ENCODE results near the gene SERPIND1.

The SERPIND1 gene

DNA sequence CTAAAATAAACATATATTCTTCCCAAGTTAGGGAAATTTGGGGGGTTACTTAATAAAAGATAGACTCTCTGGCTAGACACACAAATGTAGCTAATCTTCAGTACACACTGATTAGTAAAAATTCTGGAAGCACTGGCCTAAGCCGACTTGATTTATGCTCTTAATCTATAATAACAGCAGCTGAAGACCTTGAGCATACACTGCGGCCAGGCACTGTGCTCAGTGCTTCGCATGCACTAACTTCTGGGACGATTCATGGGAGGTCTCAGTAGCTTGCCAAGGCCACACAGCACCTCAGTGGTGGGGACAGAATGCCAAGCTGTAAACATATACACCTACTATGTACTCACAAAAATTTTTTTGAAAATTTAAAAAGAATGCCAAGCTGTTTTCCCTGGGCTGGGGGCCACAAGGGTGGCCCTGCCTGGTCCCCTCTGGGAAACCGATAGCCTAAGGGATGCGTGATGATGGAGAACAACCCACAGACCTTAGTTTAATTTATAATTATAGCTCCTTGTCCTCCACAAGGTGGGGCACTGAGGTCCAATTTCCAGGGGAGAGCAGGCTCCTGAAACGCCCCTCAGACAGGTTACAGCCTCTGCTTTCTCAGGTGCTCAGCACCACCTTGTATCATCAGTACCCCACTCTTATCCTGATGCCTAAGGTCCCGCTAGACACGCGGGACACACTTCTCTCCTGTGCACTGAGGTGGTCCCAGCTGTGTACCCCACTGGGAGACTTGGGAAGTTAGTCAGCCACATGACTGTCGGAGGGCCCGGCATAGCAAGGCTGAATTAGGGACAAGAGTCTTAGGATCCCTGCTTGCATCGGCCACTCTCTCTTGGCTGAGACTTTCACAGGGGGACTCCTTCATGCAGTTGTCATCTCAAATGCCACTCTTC is 20.1 kb downstream of the SERPIND1 start:
- no peak for DNase-seq

DNA sequence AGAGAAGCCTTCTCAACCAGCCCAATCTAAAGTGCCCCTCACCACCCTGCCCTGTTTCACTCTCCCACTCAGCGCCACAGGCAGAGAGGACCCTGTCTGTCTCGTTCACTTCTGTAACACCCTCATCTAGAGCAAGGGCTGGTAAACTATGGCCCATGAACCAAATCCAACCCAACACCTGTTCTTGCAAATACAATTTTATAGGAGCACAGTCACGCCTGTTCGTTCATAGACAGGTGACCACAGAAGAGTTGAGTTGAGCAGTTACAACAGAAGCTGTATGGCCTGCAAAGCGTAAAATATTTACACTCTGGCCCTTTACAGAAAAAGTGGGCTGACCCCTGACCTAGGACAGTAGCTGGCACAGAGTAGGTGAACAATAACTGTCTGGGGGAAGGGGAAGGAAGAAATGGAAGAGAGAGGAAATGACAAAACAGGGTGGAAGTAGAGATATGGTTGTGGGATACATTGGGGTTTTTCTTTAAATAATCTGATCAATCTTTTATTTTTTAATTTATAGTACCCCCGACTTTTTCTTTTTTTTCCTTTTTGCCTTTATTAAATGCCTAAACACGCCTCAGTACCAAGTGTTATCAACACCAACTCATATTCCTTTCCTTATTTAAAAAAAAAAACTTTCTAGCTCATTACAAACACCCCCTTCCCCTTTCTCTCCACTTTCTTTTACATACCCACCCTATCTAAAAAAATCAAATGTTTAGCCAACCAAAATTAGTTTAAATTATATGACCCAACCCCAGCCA is 20.9 kb downstream of the SERPIND1 start:
- DNase-seq: no peak

DNA sequence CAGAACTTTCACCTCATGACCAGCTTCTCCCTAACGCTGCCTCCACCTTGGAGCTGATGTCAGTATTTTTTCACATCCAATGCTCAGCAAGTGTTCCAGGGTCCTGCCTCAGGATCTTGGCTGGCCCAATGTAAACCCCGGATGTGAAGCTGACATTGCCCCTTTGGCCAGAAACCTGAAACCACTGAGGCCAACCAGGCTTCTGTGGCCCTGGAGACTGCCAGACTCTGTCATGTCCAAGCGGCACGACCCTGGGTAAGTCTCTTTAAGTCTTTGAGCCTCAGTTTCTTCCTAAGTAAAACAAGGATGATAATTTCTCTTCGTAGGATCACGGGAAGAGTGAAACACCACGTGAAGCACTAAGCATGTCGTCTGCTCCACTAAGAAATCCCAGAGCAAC is 22.8 kb downstream of the SERPIND1 start:
- no peak for DNase-seq

DNA sequence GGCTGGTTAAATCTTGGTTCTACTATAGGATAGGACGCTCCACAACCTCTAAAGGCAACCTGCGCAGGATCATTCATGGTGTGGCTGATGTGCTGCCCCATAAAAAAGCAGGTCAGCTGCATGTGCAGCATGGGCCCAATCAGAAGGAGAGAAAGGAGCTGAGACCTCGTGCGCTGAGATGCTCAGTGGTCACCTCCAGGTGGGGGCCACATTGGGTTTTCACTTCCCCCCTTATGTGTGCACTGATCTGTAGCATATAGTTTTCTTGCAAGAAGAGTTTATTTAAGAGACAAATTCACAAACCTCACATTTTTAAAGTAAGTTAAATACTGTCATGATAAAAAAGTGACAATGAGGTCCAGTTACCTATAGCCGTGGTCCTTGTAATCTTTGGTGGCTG is 24.3 kb downstream of the SERPIND1 start:
- DNase-seq: no peak

DNA sequence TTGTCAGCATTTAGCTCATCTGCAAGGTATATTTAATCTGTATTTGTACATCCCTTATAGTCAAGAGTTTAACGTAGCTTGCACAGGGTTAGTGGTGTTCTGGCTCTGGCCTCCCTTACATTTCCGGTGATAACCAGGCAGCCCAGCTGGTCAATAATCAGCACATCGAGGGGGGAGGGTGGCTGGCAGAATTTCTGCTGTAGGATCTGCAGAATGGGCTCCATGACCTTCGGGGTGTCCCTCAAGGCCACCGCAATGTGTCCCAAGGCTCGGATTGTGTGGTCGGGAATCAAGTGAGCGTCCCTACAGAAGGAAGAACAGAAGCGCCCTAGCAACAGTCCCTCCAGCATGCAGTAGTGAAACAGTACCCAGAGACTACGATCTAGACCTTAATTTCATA is 25.1 kb downstream of the SERPIND1 start:
- DNase-seq: no peak

DNA sequence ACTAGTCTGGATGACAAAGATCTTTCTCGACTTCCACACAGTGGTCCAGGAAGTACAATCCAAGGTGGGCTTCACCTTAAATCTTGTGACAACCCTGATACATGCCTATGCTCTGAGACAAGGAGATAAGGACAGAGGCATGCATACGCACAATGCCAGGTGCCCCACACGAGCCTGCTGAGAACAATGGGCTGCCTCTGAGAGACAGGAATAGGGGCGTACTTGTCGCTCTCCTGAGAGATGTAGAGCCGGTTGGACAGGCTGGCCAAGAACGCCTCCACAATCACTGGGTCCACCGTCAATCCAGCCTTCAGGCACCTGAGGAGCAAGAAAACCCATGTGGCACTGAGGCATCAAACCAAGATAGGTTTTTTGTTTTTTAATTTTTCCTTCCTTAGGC is 25.5 kb downstream of the SERPIND1 start:
- DNase-seq: no peak

DNA sequence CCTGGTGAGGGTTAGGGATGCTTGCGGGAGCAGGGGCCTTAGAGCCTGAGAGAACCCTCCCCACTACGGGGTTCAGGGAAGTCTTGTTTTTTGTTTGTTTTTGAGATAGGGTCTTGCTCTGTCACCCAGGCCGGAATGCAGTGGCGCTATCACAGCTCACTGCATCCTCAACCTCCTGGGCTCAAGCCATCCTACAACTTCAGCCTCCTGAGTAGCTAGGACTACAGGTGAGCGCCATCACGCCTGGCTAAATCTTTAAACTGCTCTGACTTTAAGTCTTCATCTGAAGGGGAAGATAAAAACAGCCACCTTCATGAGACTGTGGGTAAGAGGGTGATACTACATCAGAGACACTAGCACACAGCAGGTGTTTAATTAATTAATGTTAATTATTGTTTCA is 28.5 kb downstream of the SERPIND1 start:
- DNase-seq: no peak

DNA sequence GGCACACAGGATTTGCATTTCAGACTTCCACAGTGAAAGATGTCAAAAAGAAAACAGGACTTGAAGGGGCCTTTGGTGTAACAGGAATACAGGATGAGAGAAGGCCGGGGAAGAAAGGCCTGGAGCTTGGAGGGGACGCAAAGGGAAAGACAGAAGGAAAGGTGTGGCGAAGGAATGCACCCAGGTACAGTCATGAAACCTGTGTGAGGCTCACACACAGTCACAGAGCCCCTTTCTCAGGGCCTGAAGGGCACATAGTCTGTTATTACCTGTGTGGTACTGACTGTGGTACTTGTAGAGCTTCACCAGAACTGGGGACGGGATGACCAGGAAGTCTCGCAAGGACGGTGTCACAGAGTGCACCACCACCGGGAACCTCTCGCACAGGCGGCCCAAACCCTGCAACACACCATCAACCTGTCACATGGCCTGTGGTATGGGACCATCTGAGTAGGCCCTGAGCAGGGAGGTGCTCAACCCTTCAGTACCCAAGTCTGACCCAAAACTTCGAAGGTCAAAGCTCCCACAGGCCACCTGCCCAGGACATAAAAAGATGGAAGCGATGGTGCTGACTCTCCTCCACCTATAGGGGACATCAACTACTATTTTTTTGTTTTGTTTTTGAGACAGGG is 29.1 kb downstream of the SERPIND1 start:
- no peak for DNase-seq

DNA sequence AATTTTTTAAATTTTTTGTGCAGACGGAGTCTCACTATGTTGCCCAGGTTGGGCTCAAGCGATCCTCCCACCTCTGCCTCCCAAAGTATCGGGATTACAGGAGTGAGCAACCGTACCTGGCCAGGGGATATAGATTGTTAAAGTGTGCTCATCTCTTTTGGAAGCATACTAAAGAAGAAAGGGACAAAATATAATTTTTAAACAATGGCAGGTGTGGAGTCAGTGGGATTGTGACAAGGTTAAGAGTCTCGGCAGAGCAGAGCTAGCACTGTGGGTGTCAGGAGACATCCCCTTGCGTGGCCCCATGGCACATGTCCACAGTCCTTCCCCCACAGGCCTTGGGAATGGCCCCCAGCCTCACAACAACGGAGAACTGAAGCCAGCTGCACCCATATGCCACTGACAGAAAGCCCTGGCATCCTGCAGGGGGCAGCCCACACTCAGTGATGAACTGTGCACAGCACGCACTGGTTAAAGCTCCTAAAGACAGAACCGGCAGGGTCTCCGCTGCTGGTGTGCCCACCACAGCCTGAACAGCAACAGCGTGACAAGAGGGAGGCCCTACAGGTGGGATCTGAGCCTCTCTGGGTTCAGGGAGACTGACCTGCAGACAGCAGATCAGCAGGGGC is 29.9 kb downstream of the SERPIND1 start:
- DNase-seq: no peak

DNA sequence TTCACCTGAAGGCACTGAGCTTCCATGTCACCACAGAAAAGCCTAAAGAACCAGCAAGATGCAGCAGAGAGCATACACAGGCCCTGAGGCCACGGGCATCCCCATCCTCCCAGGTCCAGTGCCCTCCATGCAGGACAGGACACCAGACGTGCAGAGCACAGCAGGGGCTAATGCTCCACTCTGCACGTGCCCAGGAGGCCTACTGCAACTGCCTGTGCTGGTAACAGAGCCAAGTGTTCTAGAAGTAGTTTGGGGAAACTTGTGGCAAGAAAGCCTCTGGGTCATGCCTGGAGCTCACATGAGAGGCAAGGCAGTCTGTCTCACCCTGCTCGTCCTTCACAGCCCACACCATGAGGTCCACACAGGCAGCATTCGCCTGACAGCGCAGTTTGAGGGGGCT is 30.7 kb downstream of the SERPIND1 start:
- DNase-seq: no peak

DNA sequence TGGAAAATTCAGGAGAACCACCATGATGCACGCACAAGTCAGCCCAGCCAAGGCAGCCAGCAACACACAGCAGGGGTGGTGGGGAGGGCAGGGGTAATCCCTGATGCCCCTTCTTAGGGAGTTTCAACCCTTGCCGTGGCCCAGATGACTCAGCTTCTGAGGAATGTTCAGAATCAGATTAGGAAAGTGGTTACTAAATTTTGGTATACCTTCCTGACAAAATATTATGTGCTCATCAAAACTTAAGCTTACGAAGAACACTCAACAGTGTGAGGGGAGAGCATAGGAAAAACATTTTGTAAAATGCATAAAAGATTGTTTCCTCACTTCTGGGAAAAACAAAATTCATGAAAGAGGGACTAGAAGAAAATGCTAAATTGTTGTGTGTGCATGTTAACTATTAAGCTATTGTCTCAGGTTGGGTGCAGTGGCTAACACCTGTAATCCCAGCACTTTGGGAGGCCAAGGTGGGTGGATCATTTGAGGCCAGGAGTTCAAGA is 32.1 kb downstream of the SERPIND1 start:
- no peak for DNase-seq

DNA sequence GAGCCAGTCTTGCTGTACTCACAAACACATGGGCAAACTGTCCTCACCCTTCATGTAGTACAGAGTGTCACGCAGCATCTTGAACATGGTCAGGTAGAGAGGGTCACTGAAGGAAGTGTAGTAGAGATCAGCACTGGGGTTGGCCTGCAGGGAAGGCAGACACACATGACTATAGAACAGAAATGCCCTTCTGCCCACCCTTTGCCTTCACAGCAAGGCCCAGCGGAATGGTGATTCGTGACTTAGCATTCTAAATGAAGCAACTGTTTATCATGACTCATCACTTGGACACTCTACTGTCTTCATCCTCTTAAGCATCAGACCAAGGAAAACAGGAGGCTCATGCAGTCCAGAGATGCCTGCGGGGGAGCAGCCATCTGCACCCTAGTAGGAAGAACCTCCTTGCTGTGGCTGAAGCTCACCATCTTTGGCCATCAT is 33.4 kb downstream of the SERPIND1 start:
- DNase-seq: no peak

DNA sequence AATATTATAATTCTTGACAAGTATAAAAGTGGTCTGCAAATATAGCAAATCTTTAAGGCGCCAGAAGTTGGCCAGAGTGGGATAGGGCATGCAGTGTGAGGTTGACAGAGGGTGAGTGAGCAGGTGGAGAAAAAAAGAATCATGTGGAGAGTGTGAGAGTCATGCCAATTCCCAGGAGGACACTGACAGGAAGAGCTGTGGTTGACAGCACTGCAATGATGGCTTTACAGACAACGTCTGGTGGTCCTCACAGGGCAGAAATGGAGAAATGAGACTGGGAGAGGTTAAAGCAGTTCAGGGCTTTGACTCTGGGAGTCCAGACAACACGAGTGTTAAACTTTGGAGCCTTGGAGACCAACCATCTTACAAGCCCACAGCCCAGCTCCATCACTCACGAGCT is 34.9 kb downstream of the SERPIND1 start:
- DNase-seq: no peak

DNA sequence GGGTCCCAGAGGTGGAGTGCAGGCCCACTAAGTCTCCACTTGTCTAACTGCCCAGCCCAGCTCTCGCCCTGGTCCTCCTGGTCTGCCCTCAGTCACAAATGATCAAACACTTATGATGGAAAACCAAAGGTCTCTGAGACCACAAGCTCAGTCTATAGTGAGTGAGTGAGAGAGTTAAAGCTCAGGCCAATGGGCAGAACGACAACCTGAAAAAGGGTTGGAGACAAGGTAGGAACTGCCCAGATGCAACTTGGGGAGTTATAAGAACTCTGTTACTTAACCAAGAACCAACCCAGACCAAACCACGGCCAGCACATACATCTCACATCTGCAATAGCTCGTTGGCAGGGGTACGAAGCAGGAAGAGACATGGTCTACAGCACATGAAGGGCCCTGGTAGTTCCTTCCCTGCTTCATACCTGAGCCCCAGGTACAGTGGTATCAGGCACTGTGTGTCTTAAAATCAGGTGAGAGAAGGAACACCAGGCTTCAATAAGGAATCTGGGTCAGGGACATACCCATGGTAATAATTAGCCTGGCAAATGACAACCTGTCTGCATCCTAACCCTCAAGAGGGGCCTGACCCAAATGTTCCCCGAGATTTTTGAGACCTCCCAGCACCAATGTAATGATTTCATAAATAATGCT is 35.7 kb downstream of the SERPIND1 start:
- no peak for DNase-seq

DNA sequence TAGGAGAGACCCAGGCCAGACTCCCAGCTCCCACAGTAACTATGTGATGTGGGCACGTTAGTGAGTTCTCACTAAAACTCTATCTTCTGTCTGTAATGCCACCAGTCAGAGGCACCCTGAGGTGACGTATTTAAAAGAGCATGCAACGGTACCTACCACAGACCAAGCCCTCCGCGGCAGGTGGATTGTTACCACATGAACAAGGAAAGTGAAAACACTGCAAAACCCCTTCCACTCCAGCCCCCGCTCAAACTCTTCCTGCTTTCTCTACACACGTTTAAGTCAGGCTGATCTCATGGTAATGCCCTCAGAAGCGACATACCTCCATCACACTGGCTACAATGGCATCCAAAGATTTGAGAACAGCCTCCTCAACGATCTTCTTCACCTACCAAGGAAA is 36.7 kb downstream of the SERPIND1 start:
- no peak for DNase-seq

DNA sequence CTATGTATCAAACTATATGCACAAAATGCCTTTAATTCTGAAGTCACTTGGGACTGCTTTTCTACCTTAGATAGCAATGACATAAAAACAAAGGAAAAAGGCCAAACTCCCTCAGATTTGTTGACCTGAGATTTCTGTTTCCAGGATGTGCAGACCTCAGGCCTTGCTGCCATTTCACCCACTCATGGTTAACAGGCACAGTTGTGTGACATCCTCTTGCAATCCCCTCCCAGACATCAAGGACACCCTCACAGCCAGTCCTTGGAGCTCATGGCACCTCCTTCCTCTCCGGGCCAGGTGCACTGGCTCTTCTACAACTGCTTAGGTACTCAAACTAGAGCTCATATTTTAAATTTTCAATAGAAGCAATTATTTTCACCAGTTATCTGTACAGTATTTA is 37.3 kb downstream of the SERPIND1 start:
- DNase-seq: no peak

DNA sequence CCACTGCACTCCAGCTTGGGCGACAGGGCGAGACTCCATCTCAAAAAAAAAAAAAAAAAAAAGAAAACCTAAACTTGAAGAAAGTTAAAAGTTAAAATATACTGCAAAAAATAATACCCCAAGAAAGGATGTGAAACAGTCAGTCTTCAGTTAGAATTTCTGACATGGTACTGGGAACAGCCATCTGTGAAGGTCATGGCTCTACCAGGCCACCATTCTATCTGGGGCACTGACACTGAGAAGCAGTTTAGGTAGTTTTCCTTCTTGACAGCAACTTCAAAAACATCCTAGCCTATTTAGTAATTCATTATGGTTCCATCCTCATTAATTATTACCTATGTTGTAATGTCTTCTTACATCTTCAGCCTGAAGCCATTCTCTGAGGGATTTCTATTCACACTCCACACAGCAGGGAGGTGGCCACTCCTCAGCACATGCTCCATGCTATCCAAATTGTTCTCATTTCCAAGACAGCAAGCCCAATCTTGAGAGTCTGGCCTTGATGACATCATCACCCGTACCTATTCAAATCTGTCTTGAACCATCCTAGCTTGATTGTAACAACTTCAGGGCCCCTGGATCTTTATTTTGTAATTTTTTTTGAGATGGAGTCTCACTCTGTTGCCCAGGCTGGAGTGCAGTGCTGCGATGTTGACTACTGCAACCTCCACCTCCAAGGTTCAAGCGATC is 38.2 kb downstream of the SERPIND1 start:
- DNase-seq: no peak

DNA sequence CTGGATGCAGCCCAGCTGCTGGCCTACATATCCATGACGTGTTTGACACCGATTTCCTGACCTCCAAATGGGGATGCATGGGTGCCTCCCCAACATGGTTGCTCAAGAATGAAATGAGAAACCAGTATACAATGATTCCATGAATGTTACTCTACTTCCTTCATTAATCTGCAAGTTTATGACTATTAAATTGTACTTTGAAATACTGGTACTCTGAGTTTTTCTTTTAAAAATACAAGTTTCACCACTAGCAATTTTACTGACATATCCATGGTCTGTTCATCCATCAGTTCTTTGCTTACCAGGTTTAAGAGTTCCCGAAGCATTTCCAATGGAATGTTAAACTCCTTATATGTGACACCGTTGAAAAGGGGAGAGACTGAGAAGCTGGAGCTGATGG is 39.1 kb downstream of the SERPIND1 start:
- no peak for DNase-seq

DNA sequence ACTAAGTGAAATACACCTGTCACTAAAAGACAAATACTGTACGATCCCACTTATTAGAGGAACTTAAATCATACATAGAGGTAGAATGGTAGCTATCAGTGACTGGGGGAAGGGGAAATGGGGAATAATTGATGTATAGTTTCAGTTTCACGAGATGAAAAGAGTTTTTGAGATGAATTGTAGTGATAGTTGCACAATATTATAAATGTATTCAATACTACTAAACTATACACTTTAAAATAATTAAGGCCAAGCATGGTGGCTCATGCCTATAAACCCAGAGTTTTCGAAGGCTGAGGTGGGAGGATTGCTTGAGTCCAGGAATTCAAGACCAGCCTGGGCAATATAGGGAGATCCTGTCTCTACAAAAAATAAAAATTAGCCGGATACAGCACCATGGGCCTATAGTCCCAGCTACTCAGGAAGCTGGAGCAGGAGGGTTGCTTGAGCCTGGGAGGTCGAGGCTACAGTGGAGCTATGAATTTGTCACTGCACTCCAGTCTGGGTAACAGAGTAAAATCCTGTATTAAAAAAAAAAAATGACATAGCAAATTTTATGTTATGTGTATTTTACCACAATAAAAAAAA is 40.4 kb downstream of the SERPIND1 start:
- no peak for DNase-seq

DNA sequence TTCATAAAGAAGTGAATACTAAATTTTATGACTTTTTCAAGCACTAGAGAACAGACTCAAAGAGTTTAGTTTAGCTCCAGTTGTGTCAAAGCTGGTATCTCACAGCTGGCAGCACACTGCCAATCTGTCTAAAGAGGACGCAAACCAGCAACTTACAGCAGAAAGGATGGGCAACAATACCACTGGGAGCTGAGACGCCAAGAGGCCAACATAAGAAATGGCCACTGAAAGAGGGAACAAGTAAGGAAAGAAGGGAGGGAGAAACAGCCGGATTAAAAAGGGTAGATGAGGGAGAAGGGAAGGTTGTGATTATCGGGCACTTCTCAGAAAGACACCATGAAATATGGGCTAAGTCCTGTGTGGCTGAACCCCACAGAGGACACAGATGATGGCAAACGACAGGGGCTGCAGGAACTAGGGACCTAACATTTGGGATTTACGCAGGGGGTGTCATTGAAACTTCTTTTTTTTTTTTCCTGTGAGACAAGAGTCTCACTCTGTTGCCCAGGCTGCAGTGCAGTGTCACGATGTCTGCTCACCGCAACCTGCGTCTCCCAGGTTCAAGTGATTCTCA is 41.7 kb downstream of the SERPIND1 start:
- DNase-seq: no peak

DNA sequence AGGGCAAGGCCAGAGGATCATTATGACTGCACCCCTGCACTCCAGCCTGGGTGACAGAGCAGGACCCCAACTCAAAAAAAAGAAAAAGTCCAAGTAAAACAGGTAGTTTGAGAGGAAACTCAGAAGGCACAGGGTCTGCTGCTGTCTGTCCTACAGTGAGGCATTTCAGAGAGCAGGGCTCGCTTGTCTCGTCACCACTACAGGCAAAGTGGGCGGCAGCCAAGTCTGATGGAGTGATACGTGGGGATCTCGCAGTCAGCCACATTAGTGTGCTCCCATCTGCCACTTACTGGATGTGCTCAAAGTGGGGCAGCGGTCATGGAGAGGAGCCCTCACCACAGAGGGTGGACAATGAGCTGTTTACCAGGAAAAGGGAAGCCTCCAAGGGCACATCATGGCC is 42.6 kb downstream of the SERPIND1 start:
- DNase-seq: no peak
